Keratinocyte (primary cell): ENCODE results near the gene SSX2IP. TPM values are rescaled to one million over a fixed set of nuclear protein-coding genes. Genes with fewer than 3 reads are reported as not detected.
A peak's percentile ranks its signal among the peaks of the same experiment; 100 is the strongest.

ENCODE experiments used
- DNase-seq: peaks from one replicate; pipeline ENCODE4 v3.0.0-alpha.2; 2011; ENCODE audit warnings: low read depth, missing footprints, low spot score
- FAIRE-seq: peaks from 2 replicates; lab custom pipeline; 2011; peaks lifted over from hg19 to GRCh38; lab: Jason Lieb, UNC
- H2AFZ ChIP-seq: 2 replicates; pipeline ENCODE4 v1.6.0; 2012; ENCODE audit warnings: low read length, control low read depth, inconsistent platforms; ENCODE audit not compliant: control insufficient read depth
- H3K27ac ChIP-seq: 2 replicates; pipeline ENCODE4 v1.5.1; 2011; ENCODE audit warnings: low read length; ENCODE audit not compliant: control insufficient read depth, insufficient read depth
- H3K27me3 ChIP-seq: 3 replicates; pipeline ENCODE4 v1.6.0; 2011; ENCODE audit warnings: low read length; ENCODE audit not compliant: control insufficient read depth, insufficient read depth; ENCODE audit errors: extremely low read depth
- H3K36me3 ChIP-seq, 2 experiments: 2 replicates in 1 of 2; 3 replicates in 1 of 2; pipeline ENCODE4 v1.5.1; 2011; ENCODE audit warnings: low read length in 2 of 2, mild to moderate bottlenecking in 1 of 2; ENCODE audit not compliant: control insufficient read depth in 2 of 2, insufficient read depth in 2 of 2; ENCODE audit errors: extremely low read depth in 1 of 2
- H3K4me1 ChIP-seq: 3 replicates; pipeline ENCODE4 v1.5.1; 2011; ENCODE audit warnings: low read length; ENCODE audit not compliant: control insufficient read depth, insufficient read depth; ENCODE audit errors: extremely low read depth
- H3K4me2 ChIP-seq: 3 replicates; pipeline ENCODE4 v1.6.0; 2011; ENCODE audit warnings: low read depth, low read length; ENCODE audit not compliant: control insufficient read depth, insufficient read depth; ENCODE audit errors: extremely low read depth
- H3K4me3 ChIP-seq, 3 experiments: fragments of 200-600 bp in 1 of 3; sonication (generic) in 1 of 3; 2 replicates in 2 of 3; 3 replicates in 1 of 3; pipeline ENCODE4 v1.5.1; 2011 to 2016; ENCODE audit warnings: low read length in 3 of 3, mild to moderate bottlenecking in 3 of 3, control low read depth in 2 of 3, inconsistent platforms in 1 of 3, low read depth in 1 of 3, mixed read lengths in 1 of 3, mixed run types in 1 of 3, moderate library complexity in 1 of 3; ENCODE audit not compliant: control insufficient read depth in 2 of 3, insufficient read depth in 2 of 3; ENCODE audit errors: extremely low read depth in 1 of 3
- H3K79me2 ChIP-seq: 2 replicates; pipeline ENCODE4 v1.6.0; 2012; ENCODE audit warnings: low read length; ENCODE audit not compliant: control insufficient read depth, insufficient read depth
- H3K9ac ChIP-seq: 3 replicates; pipeline ENCODE4 v1.6.0; 2011; ENCODE audit warnings: low read length; ENCODE audit not compliant: control insufficient read depth, insufficient read depth; ENCODE audit errors: extremely low read depth
- H3K9me1 ChIP-seq: 3 replicates; pipeline ENCODE4 v1.6.0; 2011; ENCODE audit warnings: low read length; ENCODE audit not compliant: control insufficient read depth, insufficient read depth; ENCODE audit errors: extremely low read depth
- H3K9me3 ChIP-seq: 2 replicates; pipeline ENCODE4 v1.5.1; 2012; ENCODE audit warnings: low read depth, low read length; ENCODE audit not compliant: control insufficient read depth
- H4K20me1 ChIP-seq: 3 replicates; pipeline ENCODE4 v1.6.0; 2011; ENCODE audit warnings: low read length; ENCODE audit not compliant: control insufficient read depth, insufficient read depth; ENCODE audit errors: extremely low read depth
- EZH2 ChIP-seq: IDR thresholded peaks from one replicate; pipeline ENCODE4 v1.6.1; 2012; ENCODE audit warnings: inconsistent platforms, mild to moderate bottlenecking, low read length, moderate library complexity
- dilution Hi-C: fragments of 300-500 bp; cut with MboI; formaldehyde crosslinking; loops from one replicate; pipeline ENCODE4 v1.7.0; 2020; ENCODE audit warnings: low sequenced_read_pairs; ENCODE audit not compliant: extremely low pct_ligation_motif_present
- polyA plus RNA-seq, 5 experiments: library from polyadenylated mRNA; depleted of rRNA in 3 of 5; stranded (reverse) in 3 of 5; stranded (forward) in 1 of 5; unstranded in 1 of 5; fragments of >200 nt; gene quantifications; 1 replicate in 1 of 5; 2 replicates in 3 of 5; 3 replicates in 1 of 5; pipeline versions ENCODE4 v1.2.1 to v1.2.3, GENCODE V29; 2011 to 2012; ENCODE audit warnings: missing spikeins in 2 of 5, low read depth in 1 of 5, low replicate concordance in 1 of 5
- TF ChIP-seq, protein P1 (sequence below), 3 experiments: IDR thresholded peaks in 1 of 3; conservative IDR thresholded peaks in 1 of 3; optimal IDR thresholded peaks in 1 of 3; 2 replicates in 2 of 3; 3 replicates in 1 of 3; pipeline versions ENCODE3 to v1.5.1; 2011; ENCODE audit warnings: low read length in 3 of 3, mild to moderate bottlenecking in 3 of 3, moderate library complexity in 2 of 3, control low read depth in 1 of 3, inconsistent platforms in 1 of 3; ENCODE audit not compliant: insufficient read depth in 2 of 3; ENCODE audit errors: extremely low read depth in 1 of 3

Gene SSX2IP
- polyA plus RNA-seq, 1 donor (not counting 4 experiments of a cell fraction or from before 2014, with no cell fraction given), result 13.0 TPM

DNA sequence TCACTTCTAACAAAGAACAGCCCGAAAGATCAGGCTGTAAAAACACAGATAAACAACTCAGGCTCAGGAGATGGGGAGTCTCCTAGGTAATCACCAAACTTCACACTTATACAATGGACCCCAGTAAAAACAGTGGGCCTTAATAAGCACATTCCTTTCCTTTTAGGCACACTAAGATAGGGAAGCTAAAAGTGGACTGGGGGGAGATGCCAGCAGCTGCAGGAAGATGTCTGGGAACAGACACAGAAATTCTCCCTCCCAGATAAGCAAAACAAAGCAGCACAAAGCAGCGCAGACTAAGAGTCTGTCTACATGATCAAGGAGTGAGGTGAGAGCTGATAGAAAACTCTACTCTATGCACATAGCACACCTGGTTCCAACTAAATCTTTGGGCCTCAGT lies 87.0 kb downstream of the SSX2IP start:
- Histone ChIP-seq H3K4me1 (peaks cover 33% of the 10 kb centered on the region), H2AFZ (peak overlapping the region; percentile 34), H3K36me3 (no peaks in the 10 kb centered on the region), H3K4me2 (peak overlapping the region; percentile 91), H4K20me1 (no peaks in the 10 kb centered on the region), H3K9me3 (no peaks in the 10 kb centered on the region), H3K9me1 (no peaks in the 10 kb centered on the region), H3K4me3 (no peak overlapping the region), H3K27ac (peak overlapping the region; percentile 87), H3K27me3 (no peaks in the 10 kb centered on the region), H3K9ac (peak overlapping the region; percentile 70), H3K79me2 (no peaks in the 10 kb centered on the region)
- dilution Hi-C loops, result no loop called here
- no peak for FAIRE-seq
- DNase-seq, result no peak
- TF ChIP-seq, protein P1, sequence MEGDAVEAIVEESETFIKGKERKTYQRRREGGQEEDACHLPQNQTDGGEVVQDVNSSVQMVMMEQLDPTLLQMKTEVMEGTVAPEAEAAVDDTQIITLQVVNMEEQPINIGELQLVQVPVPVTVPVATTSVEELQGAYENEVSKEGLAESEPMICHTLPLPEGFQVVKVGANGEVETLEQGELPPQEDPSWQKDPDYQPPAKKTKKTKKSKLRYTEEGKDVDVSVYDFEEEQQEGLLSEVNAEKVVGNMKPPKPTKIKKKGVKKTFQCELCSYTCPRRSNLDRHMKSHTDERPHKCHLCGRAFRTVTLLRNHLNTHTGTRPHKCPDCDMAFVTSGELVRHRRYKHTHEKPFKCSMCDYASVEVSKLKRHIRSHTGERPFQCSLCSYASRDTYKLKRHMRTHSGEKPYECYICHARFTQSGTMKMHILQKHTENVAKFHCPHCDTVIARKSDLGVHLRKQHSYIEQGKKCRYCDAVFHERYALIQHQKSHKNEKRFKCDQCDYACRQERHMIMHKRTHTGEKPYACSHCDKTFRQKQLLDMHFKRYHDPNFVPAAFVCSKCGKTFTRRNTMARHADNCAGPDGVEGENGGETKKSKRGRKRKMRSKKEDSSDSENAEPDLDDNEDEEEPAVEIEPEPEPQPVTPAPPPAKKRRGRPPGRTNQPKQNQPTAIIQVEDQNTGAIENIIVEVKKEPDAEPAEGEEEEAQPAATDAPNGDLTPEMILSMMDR (optimal IDR thresholded peaks at IDR 0.05 in 1 of 3, IDR thresholded peaks at IDR 0.05 in 1 of 3, conservative IDR thresholded peaks at IDR 0.05 in 1 of 3; ENCODE audit: extremely low read depth in 1 of 3, insufficient read depth in 2 of 3, low read length in 3 of 3), result no peak
- TF ChIP-seq EZH2, result no peak

DNA sequence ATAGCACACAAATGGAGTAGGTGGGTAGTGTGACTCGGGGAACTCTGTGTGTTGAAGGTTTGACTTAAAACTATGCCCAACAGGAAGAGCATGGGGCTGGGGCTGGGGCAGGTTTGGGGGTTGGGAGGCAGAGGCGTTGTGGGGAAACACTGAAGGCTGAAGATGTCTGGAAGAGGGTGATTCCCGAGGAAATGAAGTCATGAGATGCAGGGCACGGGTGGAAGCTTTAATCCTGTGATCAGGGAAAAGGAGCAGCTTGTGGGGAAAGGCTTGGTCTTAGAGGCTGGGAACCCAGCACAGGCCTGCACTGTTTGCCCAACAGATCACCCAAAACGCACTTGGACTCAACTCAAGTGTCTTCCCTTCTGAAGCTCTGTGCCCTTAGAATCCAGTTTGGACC lies 89.5 kb downstream of the SSX2IP start:
- H3K9me3 ChIP-seq, result no peaks in the 10 kb centered on the region
- H3K4me2 ChIP-seq, result no peak overlapping the region
- H2AFZ ChIP-seq, result no peak overlapping the region
- peaks cover 33% of the 10 kb centered on the region for H3K4me1 ChIP-seq
- dilution Hi-C loops, result no loop called here
- H4K20me1 ChIP-seq, result no peaks in the 10 kb centered on the region
- no peaks in the 10 kb centered on the region for H3K27me3 ChIP-seq
- no peaks in the 10 kb centered on the region for H3K9me1 ChIP-seq
- DNase-seq, result no peak
- H3K4me3 ChIP-seq, result no peak overlapping the region
- TF ChIP-seq, protein P1 (optimal IDR thresholded peaks at IDR 0.05 in 1 of 3, IDR thresholded peaks at IDR 0.05 in 1 of 3, conservative IDR thresholded peaks at IDR 0.05 in 1 of 3; ENCODE audit: extremely low read depth in 1 of 3, insufficient read depth in 2 of 3, low read length in 3 of 3), result no peak
- TF ChIP-seq EZH2, result no peak
- H3K36me3 ChIP-seq, result no peaks in the 10 kb centered on the region
- no peaks in the 10 kb centered on the region for H3K79me2 ChIP-seq
- FAIRE-seq, result no peak
- no peak overlapping the region for H3K9ac ChIP-seq
- no peak overlapping the region for H3K27ac ChIP-seq
